ENCODE measurements around the gene SP100.

Gene SP100

GRCh38 chr2:230541934-230542380 lies 126.0 kb downstream of the SP100 start:
- no peak for DNase-seq (ENCODE audit: low read depth)
- TF ChIP-seq CTCF (conservative IDR thresholded peaks at IDR 0.05; ENCODE audit: low read length), result no peak
- no peak overlapping the region for H3K4me3 ChIP-seq (ENCODE audit: low read length)

- no peak for DNase-seq (ENCODE audit: low read depth)
- no peak for TF ChIP-seq CTCF (conservative IDR thresholded peaks at IDR 0.05; ENCODE audit: low read length)
- H3K4me3 ChIP-seq (ENCODE audit: low read length), result no peak overlapping the region
These were observed 126.8 kb downstream of the SP100 start for GRCh38 chr2:230542751-230543150.

GRCh38 chr2:230552181-230552580 lies 136.2 kb downstream of the SP100 start:
- TF ChIP-seq CTCF (conservative IDR thresholded peaks at IDR 0.05; ENCODE audit: low read length), result no peak

GRCh38 chr2:230557065-230557464 lies 141.1 kb downstream of the SP100 start:
- DNase-seq (ENCODE audit: low read depth), result no peak
- no peak overlapping the region for H3K4me3 ChIP-seq (ENCODE audit: low read length)
- no peak for TF ChIP-seq CTCF (conservative IDR thresholded peaks at IDR 0.05; ENCODE audit: low read length)

More at GRCh38 chr2:230552181-230552580, 136.2 kb downstream of the SP100 start:
- H3K4me3 ChIP-seq (ENCODE audit: low read length), result no peak overlapping the region
- DNase-seq (ENCODE audit: low read depth), result no peak

GRCh38 chr2:230564805-230565779 lies 149.1 kb downstream of the SP100 start:
- DNase-seq (ENCODE audit: low read depth), result no peak
- no peak for TF ChIP-seq CTCF (conservative IDR thresholded peaks at IDR 0.05; ENCODE audit: low read length)
- no peak overlapping the region for H3K4me3 ChIP-seq (ENCODE audit: low read length)

GRCh38 chr2:230569298-230569697 lies 153.3 kb downstream of the SP100 start:
- TF ChIP-seq CTCF (conservative IDR thresholded peaks at IDR 0.05; ENCODE audit: low read length), result no peak
- no peak overlapping the region for H3K4me3 ChIP-seq (ENCODE audit: low read length)
- no peak for DNase-seq (ENCODE audit: low read depth)

- no peak for TF ChIP-seq CTCF (conservative IDR thresholded peaks at IDR 0.05; ENCODE audit: low read length)
- H3K4me3 ChIP-seq (ENCODE audit: low read length), result no peak overlapping the region
- DNase-seq (ENCODE audit: low read depth), result no peak
These were observed 155.0 kb downstream of the SP100 start for GRCh38 chr2:230570987-230571386.

All from AG10803 (cell line).